Bronchial epithelial cell (primary cell): Measurements from ENCODE around the gene IL27RA. TPM values are rescaled to one million over a fixed set of nuclear protein-coding genes. Genes with fewer than 3 reads are reported as not detected.
A peak's percentile ranks its signal among the peaks of the same experiment; 100 is the strongest.

Experiments used
- DNase-seq: peaks from one replicate; pipeline ENCODE4 v3.0.0-alpha.2; 2010; ENCODE audit warnings: low read depth
- FAIRE-seq: peaks from 2 replicates; lab custom pipeline; 2011; peaks lifted over from hg19 to GRCh38; lab: Jason Lieb, UNC
- H3K27me3 ChIP-seq: 2 replicates; pipeline ENCODE4 v1.5.1; 2011; ENCODE audit warnings: low read length; ENCODE audit not compliant: control insufficient read depth, insufficient read depth
- H3K36me3 ChIP-seq: 2 replicates; pipeline ENCODE4 v1.5.1; 2011; ENCODE audit warnings: low read length; ENCODE audit not compliant: control insufficient read depth, insufficient read depth
- H3K4me3 ChIP-seq: 2 replicates; pipeline ENCODE4 v1.5.1; 2011; ENCODE audit warnings: mild to moderate bottlenecking, low read depth, low read length, control low read depth
- CTCF ChIP-seq: IDR thresholded peaks from 2 replicates; pipeline ENCODE4 v1.5.1; 2011; ENCODE audit warnings: mild to moderate bottlenecking, moderate library complexity, low read length, control low read depth, inconsistent platforms; ENCODE audit not compliant: insufficient read depth, severe bottlenecking
- total RNA-seq: library from RNA; depleted of rRNA; stranded (reverse); fragments of >200 nt; gene quantifications from 2 replicates; pipeline ENCODE4 v1.2.1, GENCODE V29; 2014

The IL27RA gene
- total RNA-seq, 1 donor from 2014 or later: 0.26 TPM

DNA sequence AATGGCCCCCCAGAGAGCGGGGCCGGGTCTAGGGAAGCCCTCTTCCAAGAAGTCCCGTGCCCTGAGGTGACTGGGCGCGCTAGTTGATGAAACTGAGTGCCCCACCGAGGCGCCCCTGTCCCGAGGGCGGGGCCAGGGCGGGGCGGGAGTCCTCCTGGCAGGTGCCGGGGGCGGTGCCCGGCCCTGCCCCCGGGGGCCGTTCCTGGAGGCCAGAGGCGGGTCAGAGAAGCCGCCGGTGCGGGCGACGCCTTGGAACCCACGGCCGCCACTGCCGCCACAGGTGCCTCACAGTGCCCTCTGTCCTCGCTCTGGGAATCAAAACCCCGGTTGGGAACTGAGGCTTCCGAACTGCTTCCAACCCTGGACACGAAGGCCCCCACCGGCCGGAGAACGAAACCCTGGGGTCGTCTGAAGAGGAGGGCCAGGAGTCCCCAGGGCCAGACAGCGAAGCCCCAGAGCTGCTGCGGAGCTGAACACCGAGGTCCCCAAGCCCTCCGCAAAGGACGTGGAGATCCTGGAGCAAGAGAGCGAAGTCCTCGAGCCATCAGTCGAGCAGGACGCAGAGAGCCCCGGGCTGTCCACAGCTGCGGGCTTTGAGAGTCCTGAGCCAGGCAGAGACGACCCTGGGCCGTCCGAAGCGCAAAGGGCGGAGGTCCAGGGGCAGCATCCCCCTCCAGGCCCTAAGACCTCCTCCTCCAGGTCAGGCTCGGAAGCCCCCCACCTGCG, 41.1 kb downstream of the IL27RA start, which contains the start of gene MISP3:
MISP3 (plus strand) TSS at position 252 of the 726 bp plus-strand sequence. CDS start 524 bp downstream, outside the sequence.
- Histone ChIP-seq H3K4me3 (peak within 1 kb of the TSS; percentile 58), H3K36me3 (no peaks in the 10 kb centered on the region), H3K27me3 (no peaks in the 10 kb centered on the region)
- no peak for TF ChIP-seq CTCF
- DNase-seq: no peak
- FAIRE-seq: no peak

DNA sequence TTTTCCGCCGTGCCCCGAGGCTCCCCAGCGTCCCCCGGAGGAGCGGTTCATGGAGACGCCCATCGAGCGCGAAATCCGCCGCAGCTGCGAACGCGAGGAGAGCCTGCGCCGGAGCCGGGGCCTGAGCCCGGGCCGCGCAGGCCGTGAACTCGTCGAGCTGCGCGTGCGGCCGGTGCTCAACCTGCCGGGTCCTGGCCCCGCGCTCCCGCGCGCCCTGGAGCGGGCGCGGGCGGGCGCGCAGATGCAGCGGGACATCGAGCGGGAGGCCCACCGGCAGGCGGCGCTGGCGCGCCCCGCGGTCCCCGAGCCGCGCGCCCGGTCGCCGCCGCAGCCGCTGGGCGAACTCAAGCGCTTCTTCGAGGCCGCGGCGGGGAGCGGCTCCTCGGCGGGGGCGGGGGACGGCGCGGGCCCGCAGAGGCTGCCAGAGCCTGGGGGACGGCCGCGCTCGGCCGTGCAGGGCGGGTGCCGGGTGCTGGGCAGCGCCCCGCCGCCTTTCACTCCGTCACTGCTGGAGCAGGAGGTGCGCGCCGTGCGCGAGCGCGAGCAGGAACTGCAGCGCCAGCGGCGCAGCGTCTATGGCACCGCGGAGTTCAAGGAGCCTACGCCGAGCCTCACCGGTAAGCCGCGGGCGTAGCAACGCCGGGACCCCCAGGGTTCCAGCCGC, 41.8 kb downstream of the IL27RA start:
- DNase-seq: peak; percentile 63
- no peak for FAIRE-seq
- peak; percentile 43 for TF ChIP-seq CTCF

DNA sequence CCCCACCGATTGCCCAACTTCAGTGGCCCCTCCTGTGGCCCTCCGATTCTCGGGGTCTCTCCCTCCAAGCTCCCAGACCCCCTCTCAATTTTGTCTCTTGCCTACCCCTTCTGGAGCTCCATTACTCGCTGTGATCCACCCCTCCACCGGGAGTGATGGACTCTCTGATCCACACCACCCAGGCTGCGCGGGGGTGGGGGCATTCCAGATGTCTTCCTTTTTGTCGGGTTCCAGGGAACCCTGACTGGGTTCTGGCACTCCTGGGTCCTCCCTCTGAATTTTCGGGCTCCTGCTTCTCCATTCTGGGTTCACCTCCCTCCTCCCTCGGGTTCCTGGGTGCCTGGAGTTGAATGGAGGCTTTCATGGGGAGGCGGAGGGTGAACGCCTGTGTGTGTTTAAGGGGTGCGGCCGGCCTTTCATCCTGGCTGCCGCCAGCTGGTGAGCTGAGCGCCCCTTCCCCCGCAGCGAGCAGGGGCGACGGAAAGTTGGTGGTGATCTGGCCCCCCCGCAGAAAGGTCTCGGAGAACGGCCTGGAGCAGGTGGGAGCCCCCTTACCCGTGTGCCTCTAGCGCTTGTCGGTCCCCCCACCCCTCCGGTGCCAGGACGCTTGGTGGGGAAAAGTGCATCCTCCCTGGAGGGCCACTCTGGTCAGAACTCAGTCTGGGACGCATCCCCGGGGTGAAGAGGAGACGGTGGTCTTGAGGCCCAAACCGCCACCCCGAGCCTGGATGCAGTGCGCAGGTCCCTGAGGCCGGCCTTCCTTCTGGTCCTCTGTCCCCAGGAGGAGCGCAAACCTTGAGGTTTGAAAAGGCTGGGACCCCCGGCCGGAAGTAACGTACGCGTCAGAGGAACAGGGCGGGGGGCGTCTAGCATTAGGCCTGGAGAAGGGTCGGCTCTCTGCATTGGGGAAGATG, 42.6 kb downstream of the IL27RA start:
- no peak for FAIRE-seq

More for the DNA sequence above, 41.8 kb downstream of the IL27RA start:
- Histone ChIP-seq H3K36me3 (no peaks in the 10 kb centered on the region), H3K4me3 (peak overlapping the region; percentile 58), H3K27me3 (no peaks in the 10 kb centered on the region)

DNA sequence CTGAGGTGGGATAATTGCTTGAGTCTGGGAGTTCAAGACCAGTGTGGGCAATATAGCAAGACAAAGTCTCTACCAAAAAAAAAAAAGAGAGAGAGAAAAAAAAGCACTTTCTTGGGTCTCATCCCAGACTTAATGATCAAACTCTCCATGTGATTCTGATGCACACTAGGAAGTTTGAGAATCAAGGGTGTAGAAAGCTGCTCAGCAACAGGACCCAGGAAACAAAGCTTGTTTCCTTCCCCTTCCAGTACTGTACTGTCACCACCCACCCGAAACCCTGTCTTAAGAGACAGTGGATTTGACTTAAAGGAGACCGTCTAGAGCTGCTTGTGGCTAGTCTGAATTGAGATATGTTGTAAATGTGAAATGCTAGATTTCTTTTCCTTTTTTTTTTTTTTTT, 46.8 kb downstream of the IL27RA start:
- DNase-seq (no peak), FAIRE-seq (no peak)
- Histone ChIP-seq H3K36me3 (no peaks in the 10 kb centered on the region), H3K27me3 (no peaks in the 10 kb centered on the region), H3K4me3 (no peak overlapping the region)
- TF ChIP-seq CTCF: no peak

More for the DNA sequence above, 42.6 kb downstream of the IL27RA start:
- no peak for TF ChIP-seq CTCF
- DNase-seq: peak; percentile 30
- H3K4me3 ChIP-seq: peak overlapping the region; percentile 58
- H3K27me3 ChIP-seq: no peaks in the 10 kb centered on the region
- no peaks in the 10 kb centered on the region for H3K36me3 ChIP-seq

DNA sequence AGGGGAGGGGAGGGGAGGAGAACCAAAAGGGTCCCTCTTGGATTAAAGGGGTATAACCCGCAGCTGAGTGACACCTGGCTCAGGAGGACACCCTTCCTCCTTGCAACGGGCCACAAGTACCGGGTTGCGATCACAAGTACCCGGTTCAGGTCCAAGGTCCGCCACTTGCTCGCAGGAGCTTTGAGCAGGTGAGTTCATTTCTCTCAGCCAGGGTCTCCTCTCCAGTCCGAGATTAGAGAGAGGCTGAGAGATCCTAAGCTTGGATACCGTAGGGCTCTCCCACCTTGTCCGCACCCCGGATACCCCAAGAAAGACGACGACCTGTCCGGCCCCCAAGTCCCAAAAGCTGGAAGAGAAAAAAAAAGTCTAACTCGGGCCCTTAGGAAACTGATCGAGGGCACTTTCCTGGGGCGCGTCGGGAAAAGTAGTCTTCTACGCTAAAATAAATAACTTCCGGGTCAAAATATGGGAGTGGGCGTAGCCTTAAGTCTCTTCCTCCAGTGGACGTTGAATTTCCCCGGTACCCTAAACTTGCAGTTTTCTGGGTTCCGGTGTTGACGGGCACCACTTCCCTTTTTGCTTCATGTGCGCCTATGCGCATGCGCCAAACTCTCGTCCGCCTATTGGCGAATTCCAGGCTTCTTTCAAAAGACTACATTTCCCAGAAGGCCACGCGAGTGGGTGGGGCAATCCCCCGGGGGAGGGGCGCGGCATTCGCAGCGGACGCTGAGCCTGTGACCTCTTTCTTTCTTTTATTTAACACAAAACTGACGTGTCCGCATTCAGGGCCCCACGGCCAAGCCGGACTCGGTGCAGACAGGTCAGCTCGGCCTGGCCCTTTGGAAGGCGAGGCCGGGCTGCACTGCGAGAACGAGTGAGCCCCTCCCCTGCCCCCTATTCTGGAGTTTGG, 49.6 kb downstream of the IL27RA start:
- DNase-seq (peak; percentile 98), FAIRE-seq (no peak)
- no peaks in the 10 kb centered on the region for H3K36me3 ChIP-seq
- TF ChIP-seq CTCF: no peak
- peak overlapping the region; percentile 84 for H3K4me3 ChIP-seq
- H3K27me3 ChIP-seq: no peaks in the 10 kb centered on the region
